OCI-LY3 (cell line): ENCODE data around the gene LNX1.

Experiments used
- H2AFZ ChIP-seq: fragments of 200-600, 300-600 bp; shearing (Covaris generic); 2 replicates; pipeline ENCODE4 v1.6.0; 2014; ENCODE audit warnings: antibody characterized with exemption, low read depth, low read length
- H3K27ac ChIP-seq: fragments of 200-600, 300-600 bp; sonication (generic); 2 replicates; pipeline ENCODE4 v1.5.1; 2014; ENCODE audit warnings: mild to moderate bottlenecking, low read length, moderate library complexity, mixed read lengths
- H3K27me3 ChIP-seq: fragments of 200-600, 300-600 bp; sonication (generic); 2 replicates; pipeline ENCODE4 v1.6.1; 2014; ENCODE audit warnings: low read depth, low read length, mixed read lengths
- H3K36me3 ChIP-seq: fragments of 200-600, 300-600 bp; sonication (generic); replicated peaks from 2 replicates; pipeline ENCODE3; 2014; ENCODE audit warnings: low read depth, low read length, mixed read lengths
- H3K4me1 ChIP-seq: fragments of 300-600, 200-600 bp; sonication (generic); 2 replicates; pipeline ENCODE4 v1.6.1; 2014; ENCODE audit warnings: low read length, mixed read lengths
- H3K4me2 ChIP-seq: fragments of 200-600, 300-600 bp; sonication (generic); 2 replicates; pipeline ENCODE4 v1.6.1; 2014; ENCODE audit warnings: low read length, mixed read lengths
- H3K4me3 ChIP-seq: fragments of 300-600, 200-600 bp; sonication (generic); 2 replicates; pipeline ENCODE4 v1.5.1; 2014; ENCODE audit warnings: antibody characterized with exemption, mild to moderate bottlenecking, low read length, moderate library complexity
- H3K79me2 ChIP-seq: fragments of 300-600, 200-600 bp; shearing (Covaris generic); 2 replicates; pipeline ENCODE4 v1.6.1; 2014; ENCODE audit warnings: mild to moderate bottlenecking, low read length, mixed read lengths
- H3K9ac ChIP-seq: fragments of 300-600, 200-600 bp; shearing (Covaris generic); 2 replicates; pipeline ENCODE4 v1.6.0; 2014; ENCODE audit warnings: mild to moderate bottlenecking, low read length, moderate library complexity
- H3K9me3 ChIP-seq: fragments of 200-600, 300-600 bp; shearing (Covaris generic); 2 replicates; pipeline ENCODE4 v1.6.1; 2014; ENCODE audit warnings: low read length, mixed read lengths; ENCODE audit not compliant: insufficient read depth
- H4K20me1 ChIP-seq: fragments of 200-600, 300-600 bp; sonication (generic); 2 replicates; pipeline ENCODE4 v1.6.1; 2016; ENCODE audit warnings: low read length, mixed read lengths; ENCODE audit not compliant: insufficient read depth
- CTCF ChIP-seq: fragments of 200-600, 300-600 bp; sonication (generic); IDR thresholded peaks from 2 replicates; pipeline ENCODE4 v1.5.1; 2014; ENCODE audit warnings: antibody characterized with exemption, low read length, low read depth
- EZH2phosphoT487 ChIP-seq: fragments of 200-600 bp; shearing (Covaris generic); IDR thresholded peaks from 2 replicates; pipeline ENCODE4 v1.6.1; 2018; ENCODE audit warnings: antibody characterized with exemption, mixed run types, low read depth

LNX1 gene

GRCh38 chr4:53532521-53532920 is 58.8 kb downstream of the LNX1 start:
- no peak for TF ChIP-seq EZH2phosphoT487
- no peak overlapping the region for H2AFZ ChIP-seq
- H4K20me1 ChIP-seq = no peaks in the 10 kb centered on the region
- no peak overlapping the region for H3K4me2 ChIP-seq
- no peaks in the 10 kb centered on the region for H3K4me1 ChIP-seq
- H3K9ac ChIP-seq = no peak overlapping the region
- H3K36me3 ChIP-seq = no peaks in the 10 kb centered on the region
- no peaks in the 10 kb centered on the region for H3K79me2 ChIP-seq
- no peak overlapping the region for H3K27ac ChIP-seq
- peaks cover 4% of the 10 kb centered on the region; the same call in 1 of the 2 replicates for H3K27me3 ChIP-seq
- H3K4me3 ChIP-seq = no peak overlapping the region
- no peaks in the 10 kb centered on the region for H3K9me3 ChIP-seq

- Histone ChIP-seq H3K4me2 (no peak overlapping the region), H3K27ac (no peak overlapping the region), H3K9me3 (no peaks in the 10 kb centered on the region), H3K9ac (no peak overlapping the region), H3K4me3 (no peak overlapping the region), H3K4me1 (no peaks in the 10 kb centered on the region), H4K20me1 (no peaks in the 10 kb centered on the region), H2AFZ (no peak overlapping the region), H3K79me2 (no peaks in the 10 kb centered on the region), H3K36me3 (no peaks in the 10 kb centered on the region), H3K27me3 (peaks cover 6% of the 10 kb centered on the region; the same call in 1 of the 2 replicates)
- TF ChIP-seq EZH2phosphoT487 = no peak
- TF ChIP-seq CTCF = no peak
Observed at GRCh38 chr4:53531585-53532224, 59.6 kb downstream of the LNX1 start.

GRCh38 chr4:53529025-53529424 is 62.3 kb downstream of the LNX1 start:
- Histone ChIP-seq H3K4me1 (no peaks in the 10 kb centered on the region), H3K4me2 (no peak overlapping the region), H3K9me3 (no peaks in the 10 kb centered on the region), H3K79me2 (no peaks in the 10 kb centered on the region), H3K36me3 (no peaks in the 10 kb centered on the region), H2AFZ (no peak overlapping the region), H3K27ac (no peak overlapping the region), H3K4me3 (no peak overlapping the region), H4K20me1 (no peaks in the 10 kb centered on the region), H3K27me3 (peaks cover 6% of the 10 kb centered on the region; the same call in 1 of the 2 replicates), H3K9ac (no peak overlapping the region)
- TF ChIP-seq CTCF = no peak
- TF ChIP-seq EZH2phosphoT487 = no peak

- no peaks in the 10 kb centered on the region for H3K36me3 ChIP-seq
- peaks cover 6% of the 10 kb centered on the region; the same call in 1 of the 2 replicates for H3K27me3 ChIP-seq
- no peak overlapping the region for H2AFZ ChIP-seq
- H3K9me3 ChIP-seq = no peaks in the 10 kb centered on the region
- H3K79me2 ChIP-seq = no peaks in the 10 kb centered on the region
- H3K4me3 ChIP-seq = no peak overlapping the region
- H4K20me1 ChIP-seq = no peaks in the 10 kb centered on the region
- H3K27ac ChIP-seq = no peak overlapping the region
- TF ChIP-seq CTCF (no peak), EZH2phosphoT487 (no peak)
- H3K4me2 ChIP-seq = no peak overlapping the region
- no peaks in the 10 kb centered on the region for H3K4me1 ChIP-seq
- no peak overlapping the region for H3K9ac ChIP-seq
Observed at GRCh38 chr4:53527930-53528329, 63.4 kb downstream of the LNX1 start.
